Glomerular visceral epithelial cell (primary cell): ENCODE data around the gene TRIM68.
A peak's percentile ranks its signal among the peaks of the same experiment; 100 is the strongest.

Experiments
- DNase-seq: peaks from one replicate; pipeline ENCODE4 v3.0.0-alpha.2; 2016; ENCODE audit errors: extremely low spot score

The TRIM68 gene

DNA sequence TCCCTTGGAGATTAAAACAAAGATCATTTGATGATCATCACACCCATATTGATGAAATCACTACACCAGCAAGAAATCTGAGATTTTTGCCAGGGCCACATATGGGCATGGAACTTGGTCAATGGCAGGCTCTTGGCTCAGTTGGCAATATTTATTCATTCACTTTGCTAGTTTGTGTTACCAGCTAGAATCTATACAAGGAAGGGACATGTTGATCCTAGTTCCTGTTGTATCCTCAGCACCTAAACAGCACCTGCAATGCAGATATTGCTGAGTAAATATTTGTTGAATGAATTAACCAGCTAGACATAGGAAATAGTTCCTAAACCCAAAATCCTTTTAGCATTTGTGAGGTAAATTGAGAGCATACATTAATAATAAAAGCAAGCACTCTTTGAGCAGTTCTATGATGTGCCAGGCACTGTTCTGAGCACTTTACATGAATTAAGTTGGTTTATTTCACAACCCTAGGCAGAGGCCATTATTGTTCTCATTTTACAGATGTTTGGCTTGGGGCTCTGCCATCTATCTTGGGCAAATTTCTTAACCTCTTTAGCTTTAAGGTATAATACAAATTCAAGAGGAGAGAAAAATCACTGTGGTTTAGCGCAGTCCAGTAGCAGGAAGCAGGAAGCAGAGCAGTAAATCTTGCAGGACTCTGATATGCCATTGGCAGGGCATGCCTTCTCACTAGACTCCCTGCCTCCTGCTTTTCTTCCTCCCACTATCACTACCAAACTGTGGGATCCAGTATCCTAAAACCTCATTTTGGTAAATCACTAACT lies 1.6 kb downstream of the TRIM68 start:
- peak; percentile 19 for DNase-seq

DNA sequence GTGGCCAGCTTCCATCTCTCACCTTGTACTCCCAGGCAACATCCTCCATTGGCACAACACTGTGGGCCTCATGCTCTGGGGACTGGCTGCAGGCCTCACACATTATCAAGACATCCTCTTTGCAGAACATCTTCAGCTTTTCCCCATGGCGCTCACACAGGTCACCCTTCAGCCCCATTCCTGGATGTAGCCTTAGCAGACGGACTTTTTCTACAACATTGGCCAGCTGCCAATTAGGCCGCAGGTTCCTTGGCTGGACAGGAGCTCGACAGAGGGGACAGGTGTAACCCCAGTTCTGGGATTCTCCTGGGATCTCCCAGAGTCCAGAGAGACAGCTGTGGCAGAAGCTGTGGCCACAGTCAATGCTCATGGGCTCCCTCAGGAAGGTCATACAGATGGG lies 3.0 kb downstream of the TRIM68 start:
- no peak for DNase-seq

DNA sequence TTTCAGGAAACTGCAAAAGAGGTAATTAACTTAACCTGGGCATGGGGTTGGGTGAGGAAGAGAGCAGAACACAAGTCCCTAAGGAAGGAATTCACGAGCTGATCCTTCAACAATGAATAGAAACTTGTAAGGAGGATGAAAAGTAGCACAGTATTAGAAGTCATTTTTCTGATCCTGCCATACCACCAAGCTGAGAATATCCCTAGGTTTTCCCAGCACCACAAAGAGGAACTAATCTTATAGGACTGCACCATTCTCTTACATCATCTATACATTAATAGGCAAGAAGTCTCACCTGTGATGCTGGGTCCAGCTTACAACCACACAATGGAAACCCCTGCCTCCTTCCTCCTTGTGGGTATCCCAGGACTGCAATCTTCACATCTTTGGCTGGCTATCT lies 14.3 kb downstream of the TRIM68 start, which contains the start of gene OR52I1:
OR52I1 (plus strand) TSS at position 301 of the 400 bp plus-strand sequence; CDS start at position 301, 0 bp downstream.
- DNase-seq, result no peak

DNA sequence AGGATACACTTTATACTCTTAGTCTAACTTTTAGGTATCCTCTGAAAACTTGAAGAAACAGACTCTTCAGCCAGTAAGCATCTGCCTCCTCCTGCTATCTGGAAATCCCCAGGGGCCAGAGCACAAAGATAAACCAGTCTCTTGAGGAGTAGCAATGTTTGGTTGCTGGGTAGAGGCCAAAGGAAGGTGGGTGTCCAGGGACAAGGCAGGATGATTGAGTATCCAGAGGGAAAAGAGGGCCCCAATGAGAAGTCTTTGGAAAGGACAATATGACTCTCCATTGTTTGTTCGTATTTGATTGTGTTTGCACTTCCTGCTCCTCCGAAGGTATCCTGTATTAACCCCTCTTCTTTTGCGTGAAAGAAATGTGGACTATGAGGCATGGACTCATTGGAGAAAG lies 19.0 kb downstream of the TRIM68 start:
- no peak for DNase-seq

DNA sequence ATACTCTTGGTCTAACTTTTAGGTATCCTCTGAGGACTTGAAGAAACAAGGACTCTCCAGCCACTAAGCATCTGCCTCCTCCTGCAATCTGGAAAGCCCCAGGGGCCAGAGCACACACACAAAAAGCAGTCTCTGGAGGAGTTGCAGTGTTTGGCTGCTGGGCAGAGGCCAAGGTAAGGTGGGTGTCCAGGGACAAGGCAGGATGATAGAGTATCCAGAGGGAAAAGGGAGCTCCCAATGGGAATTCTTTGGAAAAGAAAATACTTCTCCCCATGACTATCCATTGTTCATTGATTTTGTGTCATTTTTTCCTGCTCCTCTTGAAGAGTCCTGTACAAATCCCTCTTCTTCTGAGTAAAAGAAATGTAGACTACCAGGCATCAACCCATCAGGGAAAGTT lies 26.6 kb downstream of the TRIM68 start, which contains the start of gene OR52I2:
OR52I2 (plus strand) TSS at position 301 of the 400 bp plus-strand sequence.
- no peak for DNase-seq

DNA sequence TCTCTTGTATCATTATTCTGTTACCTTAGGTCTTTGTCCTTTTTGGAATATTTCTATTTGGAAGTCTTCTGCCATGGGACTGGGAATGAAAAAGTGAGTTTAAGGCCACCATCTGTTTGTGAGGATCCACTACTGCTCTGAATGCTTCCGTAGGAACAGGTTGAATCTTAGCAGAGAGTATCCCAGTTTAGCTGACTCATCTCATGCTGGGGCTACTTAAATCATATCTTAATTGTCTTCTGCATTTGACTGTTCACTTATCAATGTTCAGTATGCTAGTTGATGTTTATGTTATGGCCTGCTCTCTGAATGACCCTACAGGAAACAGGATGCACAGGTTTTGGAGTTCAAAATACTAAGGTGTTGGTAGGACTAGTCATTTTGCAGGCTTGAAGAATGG lies 27.9 kb downstream of the TRIM68 start:
- DNase-seq, result no peak

DNA sequence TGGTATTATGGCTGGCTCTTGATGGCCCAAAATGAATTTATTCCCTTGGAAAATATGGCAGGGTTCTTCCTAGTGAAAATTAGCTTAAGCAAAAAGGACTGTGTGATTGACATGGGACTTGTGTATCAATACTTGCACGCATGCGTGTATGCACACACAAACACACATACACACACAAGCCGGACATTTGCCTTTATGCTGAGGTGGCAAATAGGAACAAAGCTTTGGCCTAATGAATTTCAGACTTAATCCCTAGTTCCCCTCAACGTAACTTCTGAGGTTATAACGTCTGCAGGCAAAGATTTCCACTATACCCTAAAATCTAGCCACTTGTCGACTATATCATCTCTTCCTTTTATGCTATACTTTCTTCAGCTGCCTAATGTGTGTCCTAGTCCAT lies 29.4 kb downstream of the TRIM68 start:
- no peak for DNase-seq

DNA sequence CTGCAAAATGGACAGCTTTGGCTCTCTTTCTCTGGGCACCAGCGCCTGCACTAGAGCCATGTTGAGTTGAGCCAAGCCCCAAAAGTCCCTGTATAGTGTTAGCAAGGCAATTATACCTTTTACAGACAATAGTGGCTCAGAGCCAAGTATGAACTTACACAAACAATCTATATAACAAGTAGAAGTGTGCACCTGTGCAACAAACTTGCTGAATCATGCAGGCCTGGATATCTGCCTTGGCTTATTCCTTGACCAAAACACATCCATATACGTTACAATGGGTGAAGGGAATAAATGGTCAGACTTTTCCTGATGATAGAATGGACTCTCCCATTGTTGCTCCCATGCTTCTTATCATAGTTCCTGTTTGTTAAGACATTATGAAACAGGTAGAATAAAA lies 30.3 kb downstream of the TRIM68 start:
- DNase-seq, result no peak

DNA sequence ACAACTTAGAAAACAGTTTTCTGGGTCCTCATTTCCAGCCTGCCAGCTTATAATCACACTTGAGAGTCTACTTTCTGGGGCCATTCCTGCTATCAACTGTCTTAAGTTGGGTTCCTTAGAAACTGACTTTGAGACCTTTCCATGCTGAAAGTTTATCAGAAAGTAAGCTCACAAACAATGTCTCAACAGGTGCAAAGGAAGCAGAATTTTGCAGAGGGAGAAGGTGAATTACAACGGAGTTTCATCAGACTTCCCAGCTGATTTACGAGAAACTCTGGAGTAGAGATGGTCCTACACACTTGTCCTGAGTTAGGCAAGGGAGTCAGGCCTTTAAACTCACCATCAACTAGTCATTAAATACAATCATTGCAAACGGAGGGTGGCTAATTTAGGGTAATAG lies 31.2 kb downstream of the TRIM68 start:
- DNase-seq, result no peak

DNA sequence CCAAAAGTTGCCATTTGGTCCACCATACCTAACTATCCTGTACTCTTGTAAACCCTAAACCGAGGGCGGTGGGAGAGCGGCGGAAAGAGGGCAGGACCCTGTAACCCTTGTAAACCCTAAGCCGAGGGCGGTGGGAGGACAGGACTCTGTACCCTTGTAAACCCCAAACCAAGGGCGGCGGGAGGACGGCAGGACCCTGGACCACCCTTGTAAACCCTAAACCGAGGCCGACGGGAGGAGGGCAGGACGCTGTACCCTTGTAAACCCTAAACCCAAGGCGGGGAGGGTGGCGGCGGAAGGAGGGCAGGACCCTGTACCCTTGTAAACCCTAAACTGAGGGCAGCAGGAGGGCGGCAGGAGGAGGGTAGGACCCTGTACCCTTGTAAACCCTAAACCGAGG lies 39.0 kb downstream of the TRIM68 start:
- no peak for DNase-seq

DNA sequence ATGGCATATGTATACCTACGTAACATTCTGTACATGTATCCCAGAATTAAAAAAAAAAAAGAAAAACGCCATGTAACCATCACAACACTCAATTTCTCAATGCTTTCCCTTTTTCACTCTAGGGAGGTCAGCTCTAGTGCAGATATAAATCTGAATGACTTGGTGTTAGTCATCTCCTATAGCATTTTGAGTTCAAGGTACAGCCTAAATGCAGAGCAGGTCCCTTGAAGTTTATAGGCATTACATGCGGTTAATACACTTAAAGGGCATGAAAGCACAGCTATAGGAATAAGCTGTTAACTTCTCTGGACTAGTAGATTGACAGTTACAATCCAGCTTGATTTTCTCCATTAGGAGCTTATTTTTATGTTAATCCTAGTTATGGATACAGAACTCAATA lies 42.7 kb downstream of the TRIM68 start:
- DNase-seq, result no peak

DNA sequence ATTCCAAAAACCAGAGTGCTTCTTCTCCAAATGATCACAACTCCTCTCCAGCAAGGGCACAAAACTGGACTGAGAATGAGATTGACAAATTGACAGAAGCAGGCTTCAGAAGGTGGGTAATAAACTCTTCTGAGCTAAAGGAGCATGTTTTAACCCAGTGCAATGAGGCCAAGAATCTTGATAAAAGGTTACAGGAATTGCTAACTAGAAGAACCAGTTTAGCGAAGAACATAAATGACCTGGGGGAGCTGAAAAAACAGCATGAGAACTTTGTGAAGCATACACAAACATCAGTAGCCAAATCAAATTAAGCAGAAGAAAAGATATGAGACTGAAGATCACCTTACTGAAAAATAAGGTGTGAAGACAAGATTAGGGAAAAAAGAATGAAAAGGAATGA lies 47.6 kb downstream of the TRIM68 start:
- no peak for DNase-seq

DNA sequence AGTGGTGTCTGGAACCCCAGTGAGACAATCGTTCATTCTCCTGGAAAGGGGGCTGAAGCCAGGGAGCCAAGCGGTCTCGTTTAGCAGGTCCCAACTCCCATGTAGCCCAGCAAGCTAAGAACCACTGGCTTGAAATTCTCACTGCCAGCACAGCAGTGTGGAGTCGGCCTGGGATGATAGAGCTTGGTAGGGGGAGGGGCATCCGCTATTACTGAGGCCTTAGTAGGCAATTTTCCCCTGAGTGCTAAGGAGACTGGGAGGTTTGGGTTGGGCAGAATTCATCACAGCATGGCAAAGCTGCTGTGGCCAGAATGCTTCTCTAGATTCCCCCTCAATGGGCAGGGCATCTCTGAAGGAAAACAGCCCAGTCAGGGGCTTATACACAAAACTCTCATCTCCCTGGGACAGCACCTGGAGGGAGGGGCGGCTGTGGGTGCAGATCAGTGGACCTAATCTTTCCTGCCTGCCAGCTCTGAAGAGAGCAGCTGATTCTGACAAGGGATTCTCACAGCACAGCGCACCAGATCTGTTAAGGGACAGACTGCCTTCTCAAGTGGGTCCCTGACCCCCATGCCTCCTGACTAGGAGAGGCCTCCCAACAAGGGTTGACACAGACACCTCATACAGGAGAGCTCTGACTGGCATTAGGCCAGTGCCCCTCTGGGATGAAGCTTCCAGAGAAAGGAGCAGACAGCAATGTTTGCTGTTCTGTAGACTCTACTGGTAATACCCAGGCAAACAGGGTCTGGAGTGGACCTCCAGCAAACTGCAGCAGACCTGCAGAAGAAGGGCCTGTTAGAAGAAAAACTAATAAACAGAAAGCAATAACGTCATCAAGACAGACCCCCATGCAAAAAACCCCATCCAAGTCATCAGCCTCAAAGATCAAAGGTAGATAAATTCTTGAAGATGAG lies 48.2 kb downstream of the TRIM68 start:
- DNase-seq, result no peak

DNA sequence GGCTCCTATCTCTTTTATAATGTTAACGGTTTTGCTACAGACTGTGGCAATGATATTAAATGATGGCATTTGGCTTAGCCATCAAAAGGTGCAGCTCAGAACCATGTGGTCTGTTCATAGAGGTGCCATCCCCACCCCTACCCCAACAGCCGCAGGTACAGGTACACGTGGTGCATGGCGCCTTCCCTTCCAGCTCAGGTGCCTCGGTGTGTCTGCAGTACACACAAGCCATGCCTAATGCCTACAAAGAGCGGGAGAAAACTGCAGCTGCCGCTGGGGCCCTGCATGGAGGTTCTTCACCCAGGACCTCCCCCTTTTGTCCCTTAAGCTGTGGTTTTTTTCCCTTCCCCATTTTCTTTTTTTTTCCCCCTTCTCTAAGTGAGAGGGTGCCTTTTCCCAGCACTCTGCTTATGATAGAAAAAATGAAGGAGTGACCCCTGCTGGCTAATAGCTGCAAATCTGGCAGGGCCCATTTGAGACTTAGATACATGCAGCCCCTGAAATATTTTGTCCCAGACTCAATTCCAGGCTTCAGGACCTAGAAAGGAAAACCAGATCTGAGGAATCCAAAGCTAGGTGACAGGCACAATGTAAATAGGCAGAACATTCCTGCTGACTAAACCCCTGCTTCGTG lies 56.6 kb downstream of the TRIM68 start:
- no peak for DNase-seq
